Hepatic stellate cell (primary cell): Measurements from ENCODE around the gene MACROD2.

ENCODE experiments used
- DNase-seq: peaks from one replicate; pipeline ENCODE4 v3.0.0; 2011; ENCODE audit warnings: low spot score

The MACROD2 gene

GRCh38 chr20:14711652-14712051, 716.3 kb downstream of the MACROD2 start:
- no peak for DNase-seq

- no peak for DNase-seq
Observed at GRCh38 chr20:14712302-14712739, 717.0 kb downstream of the MACROD2 start.

DNA sequence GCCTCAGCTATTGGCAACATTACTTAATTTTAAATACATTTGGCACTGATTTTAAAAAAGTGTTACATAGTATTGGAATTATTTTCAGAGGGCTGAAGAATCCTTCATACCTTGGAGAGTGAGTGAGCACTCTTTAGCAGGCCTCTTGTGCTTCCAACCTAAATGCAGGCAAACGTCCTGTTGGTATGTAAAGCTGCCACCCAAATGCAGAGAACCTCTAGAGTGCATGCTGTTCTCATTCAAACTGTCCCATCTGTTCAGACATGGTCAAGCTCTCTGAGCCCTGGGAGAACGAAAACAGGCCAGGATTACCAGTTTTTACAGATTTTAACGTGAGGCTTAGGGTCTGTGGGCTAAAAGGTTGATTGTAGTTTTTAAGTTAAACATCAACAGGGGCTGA, 720.1 kb downstream of the MACROD2 start:
- no peak for DNase-seq

- DNase-seq, result no peak
Observed at GRCh38 chr20:14716351-14716801, 721.1 kb downstream of the MACROD2 start.

GRCh38 chr20:14717134-14717999, 722.1 kb downstream of the MACROD2 start:
- no peak for DNase-seq

GRCh38 chr20:14720251-14720650, 724.9 kb downstream of the MACROD2 start:
- no peak for DNase-seq

- no peak for DNase-seq
Observed at GRCh38 chr20:14721926-14722452, 726.7 kb downstream of the MACROD2 start.

- no peak for DNase-seq
Observed at GRCh38 chr20:14723614-14724013, 728.3 kb downstream of the MACROD2 start.

DNA sequence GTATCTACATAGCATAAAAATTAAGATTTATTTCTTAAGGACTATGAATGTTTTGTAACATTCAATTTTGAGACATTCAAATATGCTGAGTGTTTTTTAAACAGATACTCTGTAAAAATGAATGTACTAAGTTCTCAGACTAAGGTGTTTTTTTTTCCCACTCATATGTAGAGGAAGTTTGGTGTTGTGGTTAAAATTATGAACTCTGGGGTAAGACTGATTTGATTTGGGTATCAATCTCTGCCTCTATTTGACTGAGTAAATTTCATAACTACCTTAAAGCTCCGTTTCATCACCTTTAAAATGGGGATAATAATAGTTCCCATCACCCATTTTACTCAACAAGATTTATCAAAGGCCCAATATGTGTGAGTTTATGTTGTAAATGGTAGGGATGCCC, 728.7 kb downstream of the MACROD2 start:
- DNase-seq, result no peak

- DNase-seq, result no peak
Observed at GRCh38 chr20:14724468-14724867, 729.2 kb downstream of the MACROD2 start.

- no peak for DNase-seq
Observed at GRCh38 chr20:14726591-14726990, 731.3 kb downstream of the MACROD2 start.

GRCh38 chr20:14727485-14728150, 732.3 kb downstream of the MACROD2 start:
- DNase-seq, result no peak

DNA sequence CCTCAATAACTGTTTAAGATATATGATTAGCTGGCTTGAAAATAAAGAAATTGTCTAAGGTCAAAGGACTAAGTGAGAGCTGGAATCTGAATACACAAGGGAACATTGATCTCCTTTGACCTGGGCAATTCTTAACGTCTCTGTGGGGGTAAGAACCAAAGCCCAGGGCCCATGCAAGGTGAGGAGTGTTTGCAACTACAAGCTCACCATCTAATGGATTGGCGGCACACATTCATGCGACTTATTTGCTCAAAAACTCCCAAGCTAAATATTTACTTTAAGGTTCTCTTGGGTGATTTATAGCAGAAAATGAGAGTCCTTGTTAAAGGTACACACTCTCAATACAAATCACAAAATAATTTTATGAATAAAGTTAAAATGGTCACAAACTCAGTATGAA, 734.1 kb downstream of the MACROD2 start:
- DNase-seq, result no peak

GRCh38 chr20:14732343-14732742, 737.0 kb downstream of the MACROD2 start:
- DNase-seq, result no peak

- DNase-seq, result no peak
Observed at GRCh38 chr20:14732996-14733395, 737.7 kb downstream of the MACROD2 start.

DNA sequence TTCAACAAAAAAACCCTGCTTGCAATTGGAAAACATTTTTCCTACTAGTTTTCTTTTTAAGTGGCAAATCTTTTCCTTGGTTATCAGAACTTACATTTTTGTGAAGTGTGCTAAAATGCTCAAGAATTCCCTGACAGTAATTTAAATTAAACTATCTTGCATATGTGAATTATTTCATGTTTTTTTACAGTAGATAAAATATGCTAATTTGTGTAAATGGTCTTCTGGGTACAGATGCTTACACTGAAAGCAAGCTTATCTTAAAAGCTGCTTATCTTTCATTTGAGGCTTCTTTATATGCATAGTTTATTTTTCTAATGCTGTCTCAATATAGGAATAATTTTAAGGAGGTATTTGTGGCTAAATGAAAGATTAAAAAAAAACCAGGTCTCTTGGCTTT, 745.1 kb downstream of the MACROD2 start:
- DNase-seq, result no peak

- no peak for DNase-seq
Observed at GRCh38 chr20:14741616-14742015, 746.3 kb downstream of the MACROD2 start.

- no peak for DNase-seq
Observed at GRCh38 chr20:14744723-14745122, 749.4 kb downstream of the MACROD2 start.

DNA sequence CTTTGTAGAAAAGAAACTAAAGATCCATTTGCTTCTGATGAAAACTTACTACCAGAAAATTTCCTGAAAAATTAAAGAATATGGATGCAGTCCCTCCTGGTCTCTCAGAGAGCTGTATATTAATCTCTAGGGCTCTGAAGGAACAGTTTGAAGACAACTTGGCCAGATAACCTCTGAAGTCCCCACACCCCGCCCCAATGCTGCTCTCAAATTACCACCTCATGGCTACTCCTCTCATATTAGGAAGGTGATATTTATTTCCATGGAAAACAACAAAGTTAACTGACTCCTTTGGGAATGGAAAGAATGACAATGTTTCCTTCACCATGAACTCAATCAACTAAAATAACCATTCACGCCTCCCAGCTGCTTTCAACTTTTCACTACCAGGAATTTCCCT, 750.5 kb downstream of the MACROD2 start:
- no peak for DNase-seq

GRCh38 chr20:14751191-14751590, 755.9 kb downstream of the MACROD2 start:
- DNase-seq, result no peak

DNA sequence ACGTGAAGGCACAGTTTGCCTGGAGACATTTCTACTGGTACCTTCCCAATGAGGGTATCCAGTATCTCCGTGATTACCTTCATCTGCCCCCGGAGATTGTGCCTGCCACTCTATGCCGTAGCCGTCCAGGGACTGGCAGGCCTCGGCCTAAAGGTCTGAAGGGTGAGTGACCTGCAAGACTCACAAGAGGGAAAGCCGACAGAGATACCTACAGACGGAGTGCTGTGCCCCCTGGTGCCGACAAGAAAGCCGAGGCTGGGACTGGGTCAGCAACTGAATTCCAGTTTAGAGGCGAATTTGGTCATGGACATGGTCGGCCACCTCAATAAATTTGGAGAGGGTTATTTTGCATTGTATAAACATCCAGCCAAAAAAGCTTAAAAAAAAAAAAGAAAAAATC, 762.4 kb downstream of the MACROD2 start:
- no peak for DNase-seq

- no peak for DNase-seq
Observed at GRCh38 chr20:14758356-14758755, 763.0 kb downstream of the MACROD2 start.

DNA sequence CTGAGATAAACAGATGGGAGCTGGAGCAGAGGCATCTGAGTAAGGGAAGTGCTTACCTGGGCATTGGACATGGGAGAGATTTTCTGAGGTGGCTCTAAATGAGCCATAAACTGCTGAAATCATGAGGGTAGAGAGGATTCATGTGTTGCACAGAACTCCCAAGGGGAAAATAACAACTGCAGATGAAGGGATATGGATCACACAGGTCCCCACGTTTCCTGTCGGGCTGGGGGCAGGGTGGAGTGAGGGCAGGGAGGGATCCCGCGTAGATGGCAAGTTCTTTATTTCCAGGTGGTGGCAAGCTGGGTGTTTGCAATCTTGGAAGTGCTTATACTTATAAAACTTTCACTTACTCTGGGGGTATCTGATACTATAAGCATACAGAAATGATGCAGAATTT, 764.7 kb downstream of the MACROD2 start:
- DNase-seq, result no peak
